Heart right ventricle (tissue), 16 donors: ENCODE data around the gene DCLK1. TPM values are rescaled to one million over a fixed set of nuclear protein-coding genes. Genes with fewer than 3 reads are reported as not detected.

Experiments
- ATAC-seq, 8 donors: fragments of 200-7000 bp; cut with Tn5 transposase; one replicate each; pipeline ENCODE4 v1.9.1; 2020; ENCODE audit warnings: mild to moderate bottlenecking in 8 of 8, moderate library complexity in 8 of 8, moderate number of reproducible peaks in 1 of 8
- DNase-seq, 2 donors: peaks; one replicate each; pipeline ENCODE4 v3.0.0-alpha.2; 2020
- H3K27ac ChIP-seq, 10 donors: fragments of 200-600 bp; sonication (generic) in 2 of 10; one replicate each; pipeline versions ENCODE4 v1.5.0 to v1.8.0; 2020 to 2022; ENCODE audit warnings: mild to moderate bottlenecking in 3 of 10
- H3K27me3 ChIP-seq, 7 donors: fragments of 200-600 bp; one replicate each; pipeline ENCODE4 v1.8.0; 2021 to 2022; ENCODE audit warnings: mild to moderate bottlenecking in 2 of 7
- H3K36me3 ChIP-seq, 9 donors: fragments of 200-600 bp; sonication (generic) in 1 of 9; one replicate each; pipeline versions ENCODE4 v1.5.0 to v1.8.0; 2020 to 2022; ENCODE audit warnings: mild to moderate bottlenecking in 2 of 9
- H3K4me1 ChIP-seq, 9 donors: fragments of 200-600 bp; sonication (generic) in 1 of 9; one replicate each; pipeline versions ENCODE4 v1.5.0 to v1.8.0; 2020 to 2022; ENCODE audit warnings: mild to moderate bottlenecking in 4 of 9
- H3K4me3 ChIP-seq, 10 donors: fragments of 200-600 bp; sonication (generic) in 2 of 10; one replicate each; pipeline versions ENCODE4 v1.5.0 to v1.8.0; 2020 to 2022; ENCODE audit warnings: mild to moderate bottlenecking in 7 of 10, moderate library complexity in 2 of 10
- H3K9me3 ChIP-seq, 11 donors: fragments of 200-600 bp in 10 of 11; sonication (generic) in 2 of 11; one replicate each; pipeline versions ENCODE4 v1.5.0 to v1.8.0; 2013 to 2022; ENCODE audit warnings: mild to moderate bottlenecking in 2 of 11, control low read depth in 1 of 11, moderate library complexity in 1 of 11
- CTCF ChIP-seq, 9 donors: fragments of 200-600 bp; sonication (generic) in 2 of 9; IDR thresholded peaks; one replicate each; pipeline versions ENCODE4 v1.5.0 to v1.8.0; 2021 to 2022; ENCODE audit warnings: antibody characterized with exemption in 9 of 9, mild to moderate bottlenecking in 5 of 9, moderate library complexity in 1 of 9
- WGBS, 2 donors: extraction: QIAGEN DNeasy Blood & Tissue Kit; methylation state at CpG; one replicate each; pipeline ENCODE4 v1.1.7; 2013; ENCODE audit warnings: inconsistent platforms in 1 of 2; 5-methylcytosine and 5-hydroxymethylcytosine counted together
- intact Hi-C, 10 donors: fragments of 100-400 bp; cut with DNase I; formaldehyde crosslinking; loops; one replicate each; pipeline versions ENCODE4 v1.11.1 to v1.14.2; 2022
- polyA plus RNA-seq, 2 donors: library from polyadenylated mRNA; stranded (reverse); fragments of 200-250 nt; gene quantifications; one replicate each; pipeline ENCODE4 v1.2.3, GENCODE V29; 2013
- total RNA-seq, 10 donors: library from RNA; stranded (reverse); fragmentation: NEBNext Ultra II Directional in 3 of 10; extraction: Animal tissue kit (Norgen Biotek cat#: 25700) in 3 of 10; gene quantifications; one replicate each; pipeline versions ENCODE4 v1.2.1 to v1.2.4, GENCODE V29; 2021 to 2023
- donor health status: Arrhythmogenic right ventricular cardiomyopathy.
- donor health status: ischemic (EF 13 %, LVEDD 7.1; RV severe dilation, severe dysfunction).
- donor health status: healthy with polysubstance abuse.
- donor health status: DM: no; HTN: yes; CAD: no.
- donor health status: DM: no; HTN: no; CAD: no.
- donor health status: ischemic (EF 25% LVEDD 6.9; RV normal size, moderate dysfunction).
- donor health status: ischemic (EF 25% LVEDD 5.7; RV mildly dilated, moderate dysfunction).
- donor health status: healthy.
- donor health status: DM: yes; HTN: yes; CAD: no.
- donor health status: Ischemic cardiomyopathy.
- donor health status: ischemic (EF 35%, LVEDD 5.7; RV mildly dilated, moderate dysfunction).
- donor health status: nonischemic (EF 11% LVEDD 7.7; RV severe dilation, severe dysfunction).
- donor health status: DM: yes; HTN: yes; CAD: no.
- donor health status: PGD.
- donor health status: ischemic (EF 29% LVEDD 5.4; RV normal size, mild dysfunction).
- donor health status: nonischemic (EF 23%, LVEDD 6.1; RV moderate dilation, normal function).

The DCLK1 gene
- total and polyA plus RNA-seq, 12 donors = 3.4 to 16.9 (median 9.1) TPM

GRCh38 chr13:35727881-35728280 is 403.3 kb downstream of the DCLK1 start:
- ATAC-seq (peak in 4 of 8 donors; percentile 10 to 17 (median 16)), DNase-seq (no peak)
- intact Hi-C loops = loop anchor here in 3 of 10 donors (10.0 kb wide), 2 partner anchors 227 to 253 kb away; partner anchors contain the start of gene MAB21L1 (in 1 of the 3)
- no peaks in the 10 kb centered on the region for H3K36me3 ChIP-seq
- H3K4me1 ChIP-seq = peaks cover 3 to 47% (median 25%) of the 10 kb centered on the region in 9 donors
- no peak overlapping the region for H3K4me3 ChIP-seq
- 37 to 51% methylated on average over 6 of the region's 6 CpGs for WGBS, 2 donors
- H3K27me3 ChIP-seq = no peaks in the 10 kb centered on the region
- H3K9me3 ChIP-seq = no peaks in the 10 kb centered on the region
- no peak for TF ChIP-seq CTCF (IDR thresholded peaks at IDR 0.05)
- no peak overlapping the region for H3K27ac ChIP-seq

- Histone ChIP-seq H3K4me3 (no peak overlapping the region), H3K36me3 (no peaks in the 10 kb centered on the region), H3K9me3 (no peaks in the 10 kb centered on the region), H3K27ac (peak overlapping the region; percentile 49 to 82 (median 72)), H3K4me1 (peaks cover 3 to 43% (median 32%) of the 10 kb centered on the region in 9 donors), H3K27me3 (no peaks in the 10 kb centered on the region)
- intact Hi-C loops = loop anchor here in 5 of 10 donors (5.0 to 10.0 kb wide), 5 partner anchors 63 to 250 kb away; partner anchors contain the start of gene MAB21L1 (in 1 of the 5)
- DNase-seq (no peak), ATAC-seq (peak in 3 of 8 donors; percentile 8 to 21 (median 15))
- TF ChIP-seq CTCF (IDR thresholded peaks at IDR 0.05) = no peak
- 55 to 58% methylated on average over 6 of the region's 6 CpGs for WGBS, 2 donors
These were observed 406.7 kb downstream of the DCLK1 start for GRCh38 chr13:35724446-35724845.

GRCh38 chr13:35723821-35724220 is 407.4 kb downstream of the DCLK1 start:
- 10 to 16% methylated on average over 5 of the region's 5 CpGs for WGBS, 2 donors
- TF ChIP-seq CTCF (IDR thresholded peaks at IDR 0.05) = no peak
- Histone ChIP-seq H3K36me3 (no peaks in the 10 kb centered on the region), H3K27me3 (no peaks in the 10 kb centered on the region), H3K9me3 (no peaks in the 10 kb centered on the region), H3K4me3 (no peak overlapping the region), H3K27ac (peak overlapping the region; percentile 49 to 82 (median 72)), H3K4me1 (peaks cover 3 to 43% (median 29%) of the 10 kb centered on the region in 9 donors)
- intact Hi-C loops = loop anchor here in 5 of 10 donors (5.0 to 10.0 kb wide), 5 partner anchors 63 to 249 kb away; partner anchors contain the start of gene MAB21L1 (in 1 of the 5)
- peak; percentile 33 to 48 for DNase-seq
- peak; percentile 68 to 90 (median 83) for ATAC-seq

GRCh38 chr13:35723053-35723461 is 408.1 kb downstream of the DCLK1 start:
- ATAC-seq (peak; percentile 51 to 84 (median 68)), DNase-seq (peak in 1 of 2 donors; percentile 40)
- peaks cover 3 to 43% (median 29%) of the 10 kb centered on the region in 9 donors for H3K4me1 ChIP-seq
- intact Hi-C loops = loop anchor here in 5 of 10 donors (5.0 to 10.0 kb wide), 5 partner anchors 64 to 248 kb away; partner anchors contain the start of gene MAB21L1 (in 1 of the 5)
- H3K27ac ChIP-seq = peak overlapping the region; percentile 49 to 82 (median 72)
- no peak overlapping the region for H3K4me3 ChIP-seq
- H3K36me3 ChIP-seq = no peaks in the 10 kb centered on the region
- H3K9me3 ChIP-seq = no peaks in the 10 kb centered on the region
- TF ChIP-seq CTCF (IDR thresholded peaks at IDR 0.05) = no peak
- H3K27me3 ChIP-seq = no peaks in the 10 kb centered on the region
- 54% methylated on average over 5 of the region's 5 CpGs for WGBS, 2 donors
